ENCODE results near the gene OR2G3. TPM values are rescaled to one million over a fixed set of nuclear protein-coding genes. Genes with fewer than 3 reads are reported as not detected.

The OR2G3 gene
- not detected for total RNA-seq

DNA sequence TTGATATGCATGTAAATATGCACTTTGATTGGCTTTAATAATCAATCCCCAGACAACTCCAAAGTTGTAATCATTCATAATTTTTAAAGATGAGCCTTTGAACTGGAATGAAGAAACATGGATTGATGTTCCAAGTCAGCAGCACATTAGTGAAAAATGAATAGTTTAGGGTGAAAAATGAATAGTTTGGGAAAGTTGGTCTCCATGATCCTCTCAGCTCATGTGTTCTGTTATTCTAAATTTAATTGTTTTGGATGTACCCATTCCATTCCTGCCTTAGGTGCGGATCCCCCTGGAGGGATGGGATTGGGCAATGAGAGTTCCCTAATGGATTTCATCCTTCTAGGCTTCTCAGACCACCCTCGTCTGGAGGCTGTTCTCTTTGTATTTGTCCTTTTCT lies at the start of gene OR2G3:
TSS of gene OR2G3 (plus strand) at position 301 of the 400 bp plus-strand sequence. CDS start at position 301, 0 bp downstream.
- DNase-seq = no peak
- H3K9me3 Mint-ChIP-seq = no peaks in the 10 kb centered on the region
- no peak within 1 kb of the TSS for H3K27ac Mint-ChIP-seq
- no peaks in the 10 kb centered on the region for H3K36me3 Mint-ChIP-seq (ENCODE audit: low read depth)
- H3K4me1 Mint-ChIP-seq = no peaks in the 10 kb centered on the region
- no peak within 1 kb of the TSS for H3K4me3 Mint-ChIP-seq
- ChIA-PET CTCF (no interaction called here), POLR2A (no interaction called here)
- H3K27me3 Mint-ChIP-seq = no peaks in the 10 kb centered on the region

- POLR2A ChIA-PET = no interaction called here
- Mint-ChIP-seq H3K27me3 (no peaks in the 10 kb centered on the region), H3K36me3 (ENCODE audit: low read depth) (no peaks in the 10 kb centered on the region)
Observed at GRCh38 chr1:247557926-247558674, 47.3 kb upstream of the OR2G3 start.

GRCh38 chr1:247561711-247562110 lies 43.7 kb upstream of the OR2G3 start:
- Mint-ChIP-seq H3K4me3 (no peak overlapping the region), H3K27me3 (no peaks in the 10 kb centered on the region), H3K9me3 (no peaks in the 10 kb centered on the region), H3K4me1 (no peaks in the 10 kb centered on the region), H3K36me3 (ENCODE audit: low read depth) (no peaks in the 10 kb centered on the region), H3K27ac (no peak overlapping the region)
- POLR2A ChIA-PET = interaction anchor here (0.8 kb wide), 1 partner anchor 17 kb away, joined by 3 read pairs; no protein-coding TSS in a partner anchor
- CTCF ChIA-PET = no interaction called here
- DNase-seq = no peak

More at GRCh38 chr1:247557926-247558674, 47.3 kb upstream of the OR2G3 start:
- Mint-ChIP-seq H3K4me3 (no peak overlapping the region), H3K4me1 (no peaks in the 10 kb centered on the region), H3K27ac (no peak overlapping the region), H3K9me3 (no peaks in the 10 kb centered on the region)
- CTCF ChIA-PET = no interaction called here
- DNase-seq = no peak

GRCh38 chr1:247562198-247562597 lies 43.2 kb upstream of the OR2G3 start:
- no peaks in the 10 kb centered on the region for H3K36me3 Mint-ChIP-seq (ENCODE audit: low read depth)
- H3K27ac Mint-ChIP-seq = no peak overlapping the region
- POLR2A ChIA-PET = interaction anchor here (0.8 kb wide), 1 partner anchor 17 kb away, joined by 3 read pairs; no protein-coding TSS in a partner anchor
- no peak overlapping the region for H3K4me3 Mint-ChIP-seq
- no peaks in the 10 kb centered on the region for H3K4me1 Mint-ChIP-seq
- no peaks in the 10 kb centered on the region for H3K9me3 Mint-ChIP-seq
- no peak for DNase-seq
- CTCF ChIA-PET = no interaction called here
- H3K27me3 Mint-ChIP-seq = no peaks in the 10 kb centered on the region

DNA sequence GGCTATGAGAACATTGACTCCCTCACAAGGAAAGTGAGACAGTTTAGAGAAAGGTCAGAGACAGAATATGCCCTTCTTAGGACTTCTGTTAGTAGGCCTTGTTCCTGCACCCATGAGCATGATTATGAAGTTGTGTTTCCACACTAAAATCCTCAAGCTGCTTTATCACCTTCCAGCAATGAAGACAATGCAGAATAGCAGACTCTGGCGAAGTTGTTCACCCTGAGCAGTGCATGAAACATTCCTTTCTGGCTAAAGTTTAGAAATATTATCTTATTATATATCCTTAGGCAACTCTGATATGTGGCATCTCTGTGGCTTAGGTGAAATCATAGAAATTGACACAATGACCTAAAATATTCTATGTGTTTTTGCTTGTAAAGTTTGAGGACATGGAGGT lies 31.1 kb upstream of the OR2G3 start:
- Mint-ChIP-seq H3K4me1 (no peaks in the 10 kb centered on the region), H3K27me3 (no peaks in the 10 kb centered on the region), H3K36me3 (ENCODE audit: low read depth) (no peaks in the 10 kb centered on the region), H3K9me3 (peaks cover 3% of the 10 kb centered on the region), H3K4me3 (no peak overlapping the region), H3K27ac (no peak overlapping the region)
- CTCF ChIA-PET = interaction anchor here (0.8 kb wide), 1 partner anchor 24 kb away, joined by 3 read pairs; no protein-coding TSS in a partner anchor
- POLR2A ChIA-PET = no interaction called here
- no peak for DNase-seq

GRCh38 chr1:247574664-247575063 lies 30.7 kb upstream of the OR2G3 start:
- no peaks in the 10 kb centered on the region for H3K36me3 Mint-ChIP-seq (ENCODE audit: low read depth)
- no peaks in the 10 kb centered on the region for H3K27me3 Mint-ChIP-seq
- no peak for DNase-seq
- H3K4me1 Mint-ChIP-seq = no peaks in the 10 kb centered on the region
- peaks cover 3% of the 10 kb centered on the region for H3K9me3 Mint-ChIP-seq
- no peak overlapping the region for H3K27ac Mint-ChIP-seq
- POLR2A ChIA-PET = no interaction called here
- CTCF ChIA-PET = interaction anchor here (0.8 kb wide), 1 partner anchor 24 kb away, joined by 3 read pairs; no protein-coding TSS in a partner anchor
- no peak overlapping the region for H3K4me3 Mint-ChIP-seq

- CTCF ChIA-PET = interaction anchor here (1.5 kb wide), 1 partner anchor 186 kb away, joined by 4 read pairs; no protein-coding TSS in a partner anchor
- Mint-ChIP-seq H3K4me1 (no peaks in the 10 kb centered on the region), H3K36me3 (ENCODE audit: low read depth) (no peaks in the 10 kb centered on the region), H3K9me3 (no peaks in the 10 kb centered on the region), H3K4me3 (no peak overlapping the region), H3K27me3 (no peaks in the 10 kb centered on the region), H3K27ac (no peak overlapping the region)
- no peak for DNase-seq
- POLR2A ChIA-PET = no interaction called here
Observed at GRCh38 chr1:247576514-247576913, 28.9 kb upstream of the OR2G3 start.

GRCh38 chr1:247578946-247579460 lies 26.4 kb upstream of the OR2G3 start:
- Mint-ChIP-seq H3K27ac (no peak overlapping the region), H3K9me3 (no peaks in the 10 kb centered on the region), H3K27me3 (no peaks in the 10 kb centered on the region), H3K4me3 (no peak overlapping the region), H3K36me3 (ENCODE audit: low read depth) (no peaks in the 10 kb centered on the region), H3K4me1 (no peaks in the 10 kb centered on the region)
- ChIA-PET CTCF (interaction anchor here (1.2 kb wide), 1 partner anchor 189 kb away, joined by 4 read pairs; no protein-coding TSS in a partner anchor), POLR2A (no interaction called here)
- no peak for DNase-seq

DNA sequence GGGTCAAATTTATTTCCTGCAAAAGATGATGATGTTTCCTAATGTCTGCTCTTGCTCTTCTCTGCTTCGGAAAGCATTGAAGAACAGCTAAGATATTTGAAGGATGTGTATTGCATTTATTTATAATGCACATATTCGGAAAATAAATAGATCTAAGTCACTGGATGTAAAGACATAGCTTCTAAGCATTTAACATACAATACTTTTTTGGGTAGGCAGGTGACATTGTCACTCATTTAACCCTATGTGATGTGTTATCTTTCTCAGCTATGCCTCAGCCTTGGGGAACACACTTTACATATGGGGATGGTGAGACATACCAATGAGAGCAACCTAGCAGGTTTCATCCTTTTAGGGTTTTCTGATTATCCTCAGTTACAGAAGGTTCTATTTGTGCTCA lies 17.3 kb upstream of the OR2G3 start, which contains the start of gene OR2G2:
TSS of gene OR2G2 (plus strand) at position 301 of the 400 bp plus-strand sequence. CDS start at position 301, 0 bp downstream.
- Mint-ChIP-seq H3K27me3 (no peaks in the 10 kb centered on the region), H3K4me1 (no peaks in the 10 kb centered on the region), H3K36me3 (ENCODE audit: low read depth) (no peaks in the 10 kb centered on the region), H3K27ac (no peak within 1 kb of the TSS), H3K4me3 (no peak within 1 kb of the TSS), H3K9me3 (no peaks in the 10 kb centered on the region)
- ChIA-PET POLR2A (no interaction called here), CTCF (no interaction called here)
- DNase-seq = no peak

DNA sequence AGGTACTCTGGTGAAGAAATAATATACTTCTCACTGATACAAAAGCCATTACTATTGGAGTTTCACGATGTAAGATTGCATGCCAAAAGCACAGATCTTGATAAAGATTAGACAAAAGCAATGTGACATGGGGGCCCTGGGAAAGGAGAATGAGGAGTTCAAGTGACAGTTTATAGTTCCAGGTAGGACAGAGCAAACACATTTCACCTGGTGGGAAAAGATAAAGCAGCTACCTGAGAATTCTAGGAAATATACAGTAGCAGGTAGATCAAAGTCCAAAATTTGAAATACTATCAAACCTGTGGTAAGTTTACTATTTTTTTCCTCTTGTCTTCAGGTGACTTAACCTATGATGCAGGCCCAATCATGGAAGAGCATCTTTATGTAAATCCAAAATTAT lies 8.0 kb downstream of the OR2G3 start:
- ChIA-PET CTCF (no interaction called here), POLR2A (no interaction called here)
- no peak overlapping the region for H3K27ac Mint-ChIP-seq
- no peaks in the 10 kb centered on the region for H3K4me1 Mint-ChIP-seq
- H3K27me3 Mint-ChIP-seq = no peaks in the 10 kb centered on the region
- H3K4me3 Mint-ChIP-seq = no peak overlapping the region
- no peaks in the 10 kb centered on the region for H3K9me3 Mint-ChIP-seq
- DNase-seq = no peak
- no peaks in the 10 kb centered on the region for H3K36me3 Mint-ChIP-seq (ENCODE audit: low read depth)

DNA sequence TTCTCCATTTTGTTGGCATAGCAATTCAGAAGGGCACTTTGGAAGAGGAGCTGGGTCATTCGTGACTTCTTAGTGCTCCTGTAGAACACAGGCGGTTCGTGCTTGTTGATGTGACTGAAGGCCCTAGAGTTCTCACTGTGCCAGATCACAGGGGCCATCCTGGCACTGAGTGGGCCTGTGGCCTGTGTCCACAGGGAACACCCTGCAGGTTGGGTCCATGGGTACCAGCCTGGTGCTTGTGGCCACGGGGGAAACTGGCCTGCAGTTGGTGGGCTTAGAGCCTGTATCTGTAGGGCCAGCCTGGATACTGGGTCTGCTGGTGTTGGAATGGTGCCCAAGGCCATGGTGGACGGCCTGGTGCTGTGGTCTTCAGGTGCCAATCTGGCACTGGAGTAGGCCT lies 9.2 kb downstream of the OR2G3 start:
- Mint-ChIP-seq H3K27me3 (no peaks in the 10 kb centered on the region), H3K27ac (no peak overlapping the region), H3K4me3 (no peak overlapping the region), H3K36me3 (ENCODE audit: low read depth) (no peaks in the 10 kb centered on the region), H3K9me3 (no peaks in the 10 kb centered on the region), H3K4me1 (no peaks in the 10 kb centered on the region)
- POLR2A ChIA-PET = no interaction called here
- no peak for DNase-seq
- CTCF ChIA-PET = no interaction called here

GRCh38 chr1:247627951-247628350 lies 22.6 kb downstream of the OR2G3 start:
- H3K36me3 Mint-ChIP-seq (ENCODE audit: low read depth) = no peaks in the 10 kb centered on the region
- no peak for DNase-seq
- H3K9me3 Mint-ChIP-seq = no peaks in the 10 kb centered on the region
- H3K27me3 Mint-ChIP-seq = no peaks in the 10 kb centered on the region
- POLR2A ChIA-PET = no interaction called here
- CTCF ChIA-PET = no interaction called here
- H3K4me1 Mint-ChIP-seq = no peaks in the 10 kb centered on the region
- no peak overlapping the region for H3K4me3 Mint-ChIP-seq
- no peak overlapping the region for H3K27ac Mint-ChIP-seq

- peaks cover 2% of the 10 kb centered on the region for H3K9me3 Mint-ChIP-seq
- no peaks in the 10 kb centered on the region for H3K36me3 Mint-ChIP-seq (ENCODE audit: low read depth)
- H3K27ac Mint-ChIP-seq = no peak overlapping the region
- CTCF ChIA-PET = interaction anchor here (0.7 kb wide), 1 partner anchor 1990 kb away, joined by 3 read pairs; no protein-coding TSS in a partner anchor
- POLR2A ChIA-PET = no interaction called here
- peaks cover 2% of the 10 kb centered on the region for H3K27me3 Mint-ChIP-seq
- DNase-seq = no peak
- no peaks in the 10 kb centered on the region for H3K4me1 Mint-ChIP-seq
- H3K4me3 Mint-ChIP-seq = no peak overlapping the region
Observed at GRCh38 chr1:247638011-247638410, 32.6 kb downstream of the OR2G3 start.

DNA sequence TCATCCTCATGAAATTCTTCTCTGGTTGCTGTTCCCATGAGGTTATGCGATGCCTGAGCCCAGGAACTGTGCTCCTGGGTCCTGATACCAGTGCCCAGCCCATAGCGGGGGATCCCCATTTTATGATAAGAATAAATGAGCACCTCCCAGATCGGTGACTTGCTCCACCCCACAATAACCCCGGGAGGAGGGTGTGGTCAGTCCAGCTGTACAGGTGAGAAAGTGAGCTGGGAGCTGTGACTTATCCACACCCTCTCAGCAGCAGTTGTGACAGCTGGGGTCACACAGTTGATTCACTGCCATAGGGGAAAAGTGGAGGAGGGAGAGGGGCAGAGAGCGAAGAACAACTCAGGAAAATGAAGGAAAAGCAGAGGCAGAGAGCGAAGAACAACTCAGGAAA lies 33.4 kb downstream of the OR2G3 start:
- ChIA-PET POLR2A (no interaction called here), CTCF (no interaction called here)
- H3K36me3 Mint-ChIP-seq (ENCODE audit: low read depth) = no peaks in the 10 kb centered on the region
- H3K4me3 Mint-ChIP-seq = no peak overlapping the region
- no peak overlapping the region for H3K27ac Mint-ChIP-seq
- H3K4me1 Mint-ChIP-seq = no peaks in the 10 kb centered on the region
- DNase-seq = no peak
- peaks cover 2% of the 10 kb centered on the region for H3K27me3 Mint-ChIP-seq
- peaks cover 2% of the 10 kb centered on the region for H3K9me3 Mint-ChIP-seq

Measured in activated CD4-positive, alpha-beta memory T cell treated with anti-CD3 and anti-CD28 coated beads, Interleukin-2, amount 10 ng/mL, durations not matched to agents 7 days and 5 days (primary cell).